ENCODE data around the gene CLDND1.

Gene CLDND1

GRCh38 chr3:98558100-98558827 is 35.6 kb upstream of the CLDND1 start:
- Histone ChIP-seq H3K4me3 (replicated peaks; ENCODE audit: low read depth, low read length) (peak overlapping the region; percentile 27), H3K36me3 (ENCODE audit: control insufficient read depth, insufficient read depth, low read length) (no peaks in the 10 kb centered on the region), H3K27me3 (replicated peaks; ENCODE audit: control insufficient read depth, insufficient read depth, low read length) (no peaks in the 10 kb centered on the region)
- DNase-seq (ENCODE audit: extremely low read depth, insufficient read length) = no peak
- TF ChIP-seq, protein P1, sequence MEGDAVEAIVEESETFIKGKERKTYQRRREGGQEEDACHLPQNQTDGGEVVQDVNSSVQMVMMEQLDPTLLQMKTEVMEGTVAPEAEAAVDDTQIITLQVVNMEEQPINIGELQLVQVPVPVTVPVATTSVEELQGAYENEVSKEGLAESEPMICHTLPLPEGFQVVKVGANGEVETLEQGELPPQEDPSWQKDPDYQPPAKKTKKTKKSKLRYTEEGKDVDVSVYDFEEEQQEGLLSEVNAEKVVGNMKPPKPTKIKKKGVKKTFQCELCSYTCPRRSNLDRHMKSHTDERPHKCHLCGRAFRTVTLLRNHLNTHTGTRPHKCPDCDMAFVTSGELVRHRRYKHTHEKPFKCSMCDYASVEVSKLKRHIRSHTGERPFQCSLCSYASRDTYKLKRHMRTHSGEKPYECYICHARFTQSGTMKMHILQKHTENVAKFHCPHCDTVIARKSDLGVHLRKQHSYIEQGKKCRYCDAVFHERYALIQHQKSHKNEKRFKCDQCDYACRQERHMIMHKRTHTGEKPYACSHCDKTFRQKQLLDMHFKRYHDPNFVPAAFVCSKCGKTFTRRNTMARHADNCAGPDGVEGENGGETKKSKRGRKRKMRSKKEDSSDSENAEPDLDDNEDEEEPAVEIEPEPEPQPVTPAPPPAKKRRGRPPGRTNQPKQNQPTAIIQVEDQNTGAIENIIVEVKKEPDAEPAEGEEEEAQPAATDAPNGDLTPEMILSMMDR (IDR thresholded peaks at IDR 0.05; ENCODE audit: insufficient read depth, low read length, poor library complexity, severe bottlenecking) = no peak

- no peaks in the 10 kb centered on the region for H3K27me3 ChIP-seq (replicated peaks; ENCODE audit: control insufficient read depth, insufficient read depth, low read length)
Observed at GRCh38 chr3:98557324-98558010, 34.8 kb upstream of the CLDND1 start.

GRCh38 chr3:98556164-98557130 is 33.7 kb upstream of the CLDND1 start:
- TF ChIP-seq, protein P1 (IDR thresholded peaks at IDR 0.05; ENCODE audit: insufficient read depth, low read length, poor library complexity, severe bottlenecking) = no peak
- Histone ChIP-seq H3K36me3 (ENCODE audit: control insufficient read depth, insufficient read depth, low read length) (no peaks in the 10 kb centered on the region; the same call in 1 of the 2 replicates), H3K4me3 (replicated peaks; ENCODE audit: low read depth, low read length) (peak overlapping the region; percentile 65), H3K27me3 (replicated peaks; ENCODE audit: control insufficient read depth, insufficient read depth, low read length) (no peaks in the 10 kb centered on the region)
- DNase-seq (ENCODE audit: extremely low read depth, insufficient read length) = peak; percentile 76

More at GRCh38 chr3:98557324-98558010, 34.8 kb upstream of the CLDND1 start:
- Histone ChIP-seq H3K4me3 (replicated peaks; ENCODE audit: low read depth, low read length) (peak overlapping the region; percentile 34), H3K36me3 (ENCODE audit: control insufficient read depth, insufficient read depth, low read length) (no peaks in the 10 kb centered on the region; the same call in 1 of the 2 replicates)
- TF ChIP-seq, protein P1 (IDR thresholded peaks at IDR 0.05; ENCODE audit: insufficient read depth, low read length, poor library complexity, severe bottlenecking) = no peak
- no peak for DNase-seq (ENCODE audit: extremely low read depth, insufficient read length)

GRCh38 chr3:98555025-98555379 is 32.3 kb upstream of the CLDND1 start:
- no peak for DNase-seq (ENCODE audit: extremely low read depth, insufficient read length)
- H3K4me3 ChIP-seq (replicated peaks; ENCODE audit: low read depth, low read length) = peak overlapping the region; percentile 65
- no peaks in the 10 kb centered on the region; the same call in none of the 2 replicates for H3K36me3 ChIP-seq (ENCODE audit: control insufficient read depth, insufficient read depth, low read length)
- H3K27me3 ChIP-seq (replicated peaks; ENCODE audit: control insufficient read depth, insufficient read depth, low read length) = no peaks in the 10 kb centered on the region
- TF ChIP-seq, protein P1 (IDR thresholded peaks at IDR 0.05; ENCODE audit: insufficient read depth, low read length, poor library complexity, severe bottlenecking) = no peak

- Histone ChIP-seq H3K27me3 (replicated peaks; ENCODE audit: control insufficient read depth, insufficient read depth, low read length) (no peaks in the 10 kb centered on the region), H3K36me3 (ENCODE audit: control insufficient read depth, insufficient read depth, low read length) (no peaks in the 10 kb centered on the region; the same call in none of the 2 replicates), H3K4me3 (replicated peaks; ENCODE audit: low read depth, low read length) (peak overlapping the region; percentile 65)
- TF ChIP-seq, protein P1 (IDR thresholded peaks at IDR 0.05; ENCODE audit: insufficient read depth, low read length, poor library complexity, severe bottlenecking) = no peak
- DNase-seq (ENCODE audit: extremely low read depth, insufficient read length) = no peak
Observed at GRCh38 chr3:98554580-98554979, 31.9 kb upstream of the CLDND1 start.

All from GM06990 (cell line).